Kidney (tissue), 14 donors: ENCODE results near the gene IFI6. TPM values are rescaled to one million over a fixed set of nuclear protein-coding genes. Genes with fewer than 3 reads are reported as not detected.

Source experiments
- DNase-seq, 5 donors: peaks; one replicate each; pipeline ENCODE4 v3.0.0-alpha.2; 2013 to 2020
- FAIRE-seq: peaks from 2 replicates; lab custom pipeline; 2012; peaks lifted over from hg19 to GRCh38; lab: Jason Lieb, UNC
- H3K27ac ChIP-seq, 2 donors: one replicate each; pipeline ENCODE4 v1.7.0; 2013; ENCODE audit warnings: low read depth in 2 of 2, low read length in 2 of 2, inconsistent platforms in 1 of 2
- H3K27me3 ChIP-seq: one replicate; pipeline ENCODE4 v1.7.1; 2013; ENCODE audit warnings: low read length, inconsistent platforms; ENCODE audit not compliant: control insufficient read depth, insufficient read depth
- H3K36me3 ChIP-seq, 3 donors: one replicate each; pipeline versions ENCODE4 v1.7.0 to v1.7.1; 2013; ENCODE audit warnings: low read length in 3 of 3, control low read depth in 1 of 3, inconsistent platforms in 1 of 3; ENCODE audit not compliant: insufficient read depth in 3 of 3, control insufficient read depth in 2 of 3
- H3K4me1 ChIP-seq, 3 donors: one replicate each; pipeline versions ENCODE4 v1.7.0 to v1.7.1; 2013; ENCODE audit warnings: low read length in 3 of 3, inconsistent platforms in 1 of 3, low read depth in 1 of 3; ENCODE audit not compliant: control insufficient read depth in 2 of 3, insufficient read depth in 2 of 3
- H3K4me3 ChIP-seq, 3 donors: one replicate each; pipeline versions ENCODE4 v1.7.0 to v1.8.1; 2013; ENCODE audit warnings: low read length in 3 of 3, control low read depth in 1 of 3, inconsistent platforms in 1 of 3
- H3K9ac ChIP-seq, 3 donors: one replicate each; pipeline versions ENCODE4 v1.7.0 to v1.7.1; 2013; ENCODE audit warnings: low read length in 3 of 3, control low read depth in 1 of 3, inconsistent platforms in 1 of 3
- H3K9me3 ChIP-seq, 3 donors: one replicate each; pipeline versions ENCODE4 v1.7.0 to v1.7.1; 2013; ENCODE audit warnings: low read length in 3 of 3, control low read depth in 1 of 3, inconsistent platforms in 1 of 3; ENCODE audit not compliant: control insufficient read depth in 2 of 3, insufficient read depth in 1 of 3
- CTCF ChIP-seq: IDR thresholded peaks from 3 replicates; pipeline ENCODE4 v1.5.1; 2012; ENCODE audit warnings: mild to moderate bottlenecking, moderate library complexity, borderline replicate concordance; ENCODE audit not compliant: insufficient read depth; ENCODE audit errors: extremely low read depth
- intact Hi-C: fragments of 100-400 bp; cut with DNase I; formaldehyde crosslinking; loops from one replicate; pipeline ENCODE4 v1.11.1; 2022
- polyA plus RNA-seq: library from polyadenylated mRNA; stranded (reverse); fragments of 350-450 nt; fragmentation: Illumina TruSeq; extraction: RNeasy Lipid Tissue Mini Kit (QIAGEN cat#74804); gene quantifications from one replicate; pipeline ENCODE4 v1.2.3, GENCODE V29; 2014; ENCODE audit warnings: low read depth, low replicate concordance; ENCODE audit not compliant: insufficient read depth
- total RNA-seq: library from RNA; stranded (reverse); fragmentation: NEBNext Ultra II Directional; extraction: Animal tissue kit (Norgen Biotek cat#: 25700); gene quantifications from one replicate; pipeline ENCODE4 v1.2.1, GENCODE V29; 2021
- donor health status: control.
- donor health status: control.
- donor health status: control.
- donor health status: control.
- donor health status: control.
- donor health status: DM: yes; HTN: yes; CAD: no.
- donor health status: Normal renal cell carcinoma (clear cell type).

The IFI6 gene
- total and polyA plus RNA-seq, 2 donors from 2014 or later = 69.5 to 148 TPM

GRCh38 chr1:27716262-27716895 is 44.4 kb upstream of the IFI6 start:
- Histone ChIP-seq H3K36me3 (no peaks in the 10 kb centered on the region), H3K9ac (no peak overlapping the region), H3K27me3 (no peaks in the 10 kb centered on the region), H3K9me3 (peaks cover 0 to 7% (median 0%) of the 10 kb centered on the region in 3 donors), H3K4me1 (no peaks in the 10 kb centered on the region), H3K4me3 (no peak overlapping the region), H3K27ac (no peak overlapping the region)
- TF ChIP-seq CTCF = no peak
- FAIRE-seq (no peak), DNase-seq (no peak)
- intact Hi-C loops = no loop called here

GRCh38 chr1:27713869-27714513 is 42.0 kb upstream of the IFI6 start:
- no peak for TF ChIP-seq CTCF
- no peak overlapping the region for H3K4me3 ChIP-seq
- H3K27me3 ChIP-seq = no peaks in the 10 kb centered on the region
- no peak for FAIRE-seq
- no peaks in the 10 kb centered on the region for H3K4me1 ChIP-seq
- DNase-seq = no peak
- intact Hi-C loops = no loop called here
- H3K27ac ChIP-seq = no peak overlapping the region
- no peak overlapping the region for H3K9ac ChIP-seq
- H3K9me3 ChIP-seq = peaks cover 0 to 7% (median 0%) of the 10 kb centered on the region in 3 donors
- no peaks in the 10 kb centered on the region for H3K36me3 ChIP-seq

GRCh38 chr1:27713139-27713725 is 41.2 kb upstream of the IFI6 start:
- Histone ChIP-seq H3K27ac (no peak overlapping the region), H3K4me1 (no peaks in the 10 kb centered on the region), H3K9ac (no peak overlapping the region), H3K27me3 (no peaks in the 10 kb centered on the region), H3K36me3 (no peaks in the 10 kb centered on the region), H3K9me3 (peaks cover 0 to 7% (median 0%) of the 10 kb centered on the region in 3 donors), H3K4me3 (no peak overlapping the region)
- no peak for FAIRE-seq
- peak in 2 of 5 donors; percentile 22 to 43 for DNase-seq
- TF ChIP-seq CTCF = no peak
- intact Hi-C loops = no loop called here
